Activated T-helper 2 cell treated with anti-CD3 and anti-CD28 coated beads, Interferon-gamma antibody, Interleukin-2, Interleukin-4, amounts not matched to agents 10 μg/mL and 5 μg/mL and 100 μg/mL, durations not matched to agents 14 hours and 24 hours and 36 hours (primary cell): Measurements from ENCODE around the gene ARHGAP8. TPM values are rescaled to one million over a fixed set of nuclear protein-coding genes. Genes with fewer than 3 reads are reported as not detected.
A peak's percentile ranks its signal among the peaks of the same experiment; 100 is the strongest.

Experiments used
- DNase-seq: peaks from one replicate; pipeline ENCODE4 v3.0.0; 2021; ENCODE audit warnings: low spot score
- H3K27ac Mint-ChIP-seq: one replicate; pipeline ENCODE4 v1.8.0; 2021; ENCODE audit warnings: mixed read lengths
- H3K27me3 Mint-ChIP-seq: one replicate; pipeline ENCODE4 v1.8.0; 2021; ENCODE audit warnings: low read depth, mixed read lengths
- H3K36me3 Mint-ChIP-seq: one replicate; pipeline ENCODE4 v1.8.0; 2021; ENCODE audit warnings: low read depth, mixed read lengths
- H3K4me1 Mint-ChIP-seq: one replicate; pipeline ENCODE4 v1.8.0; 2021; ENCODE audit warnings: low read depth, mixed read lengths
- H3K4me3 Mint-ChIP-seq: one replicate; pipeline ENCODE4 v1.8.0; 2021; ENCODE audit warnings: low read depth, mild to moderate bottlenecking, moderate library complexity, mixed read lengths
- H3K9me3 Mint-ChIP-seq: one replicate; pipeline ENCODE4 v1.8.0; 2021; ENCODE audit warnings: mixed read lengths
- intact Hi-C: fragments of 100-400 bp; cut with micrococcal nuclease; formaldehyde crosslinking; loops from one replicate; pipeline ENCODE4 v1.15.1; 2023
- total RNA-seq: library from RNA; stranded (reverse); gene quantifications from 2 replicates; pipeline ENCODE4 v1.2.3, GENCODE V29; 2022

Gene ARHGAP8
- total RNA-seq, 1 donor from 2014 or later: 0.30 TPM

DNA sequence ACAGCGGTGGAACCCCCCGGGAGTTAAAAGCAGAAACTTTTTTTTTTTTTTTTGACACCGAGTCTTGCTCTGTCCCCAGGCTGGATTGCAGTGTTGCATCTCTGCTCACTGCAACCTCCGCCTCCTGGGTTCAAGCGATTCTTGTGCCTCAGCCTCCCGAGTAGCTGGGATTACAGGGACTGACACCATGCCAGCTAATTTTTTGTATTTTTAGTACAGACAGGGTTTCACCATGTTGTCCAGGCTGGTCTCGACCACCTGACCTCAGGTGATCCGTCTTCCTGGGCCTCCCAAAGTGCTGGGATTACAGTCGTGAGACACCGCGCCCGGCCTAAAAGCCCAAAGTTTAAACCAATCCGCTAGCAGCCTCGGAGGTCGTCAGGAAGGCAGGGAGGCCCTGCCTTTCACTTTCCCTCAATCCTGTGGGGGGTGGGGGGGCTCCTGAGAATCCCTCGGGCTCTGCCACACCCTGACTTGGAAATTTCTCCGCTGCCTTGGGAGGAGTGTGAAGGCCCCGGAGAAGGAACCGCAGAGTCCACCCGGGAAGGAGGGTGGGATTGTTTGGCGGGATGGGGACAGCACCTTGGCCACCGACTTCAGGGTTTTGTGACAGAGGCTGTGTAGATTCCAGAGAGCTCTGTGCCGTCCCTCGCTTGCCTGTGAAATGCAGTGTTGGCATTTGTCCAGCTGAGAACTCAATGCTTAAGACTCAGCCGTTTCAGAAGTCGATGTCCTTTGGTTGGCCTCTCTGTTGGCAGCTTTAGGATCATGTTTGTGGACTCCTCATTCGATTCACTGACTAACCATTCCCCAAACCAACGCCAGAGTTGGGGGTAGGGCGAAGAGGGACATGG is 1.0 kb downstream of the ARHGAP8 start:
- no peaks in the 10 kb centered on the region for H3K36me3 Mint-ChIP-seq
- no peak for DNase-seq
- intact Hi-C loops: no loop called here
- H3K4me1 Mint-ChIP-seq: peaks cover 2% of the 10 kb centered on the region
- no peaks in the 10 kb centered on the region for H3K9me3 Mint-ChIP-seq
- peaks cover 56% of the 10 kb centered on the region for H3K27me3 Mint-ChIP-seq
- no peak overlapping the region for H3K27ac Mint-ChIP-seq
- H3K4me3 Mint-ChIP-seq: peak overlapping the region; percentile 60

DNA sequence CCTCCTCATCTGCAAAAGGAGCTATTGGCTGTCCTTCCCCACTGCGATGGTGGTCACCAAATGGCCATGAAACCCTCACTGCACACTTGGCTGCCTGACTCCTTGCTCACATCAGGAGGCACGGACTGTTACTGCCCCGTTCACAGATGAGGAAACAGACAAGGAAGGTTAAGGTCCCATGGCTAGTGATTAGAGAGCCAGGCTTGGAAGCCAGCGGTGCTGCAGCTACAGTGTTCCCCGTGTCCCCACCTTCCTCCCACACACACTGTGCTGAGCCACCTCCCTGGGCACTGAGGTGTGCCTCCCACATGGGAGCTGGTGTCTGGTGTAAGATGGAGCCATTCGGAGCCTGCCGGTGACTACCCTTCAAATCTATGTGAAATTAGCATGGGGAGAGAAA is 2.6 kb downstream of the ARHGAP8 start:
- DNase-seq: no peak
- Mint-ChIP-seq H3K4me1 (peaks cover 2% of the 10 kb centered on the region), H3K9me3 (no peaks in the 10 kb centered on the region), H3K27ac (no peak overlapping the region), H3K27me3 (peaks cover 55% of the 10 kb centered on the region), H3K4me3 (no peak overlapping the region), H3K36me3 (no peaks in the 10 kb centered on the region)
- intact Hi-C loops: no loop called here

DNA sequence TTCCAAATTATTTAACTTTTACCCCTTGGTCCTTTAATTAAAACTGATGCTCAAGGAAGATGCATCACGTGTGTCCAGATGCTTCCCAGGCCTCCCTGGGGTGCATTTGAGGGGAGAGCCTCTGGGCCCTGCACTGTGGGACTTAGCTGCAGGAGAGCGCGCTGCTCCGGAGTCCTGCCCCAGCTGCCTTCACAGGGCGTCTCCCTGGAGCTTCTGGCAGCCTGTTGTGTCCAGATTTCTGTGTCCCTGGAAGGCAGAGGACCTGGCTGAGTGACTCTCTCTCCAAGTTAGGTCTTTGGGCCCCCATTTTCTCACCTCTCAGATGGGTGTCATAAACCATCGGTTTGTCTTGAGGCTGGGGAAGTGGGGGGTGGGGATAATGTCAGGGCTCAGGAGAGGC is 3.0 kb downstream of the ARHGAP8 start:
- no peaks in the 10 kb centered on the region for H3K9me3 Mint-ChIP-seq
- peaks cover 54% of the 10 kb centered on the region for H3K27me3 Mint-ChIP-seq
- no peak overlapping the region for H3K27ac Mint-ChIP-seq
- no peaks in the 10 kb centered on the region for H3K36me3 Mint-ChIP-seq
- no peak overlapping the region for H3K4me3 Mint-ChIP-seq
- H3K4me1 Mint-ChIP-seq: peaks cover 2% of the 10 kb centered on the region
- intact Hi-C loops: no loop called here
- DNase-seq: no peak

GRCh38 chr22:44755956-44756361 is 3.6 kb downstream of the ARHGAP8 start:
- no peak overlapping the region for H3K27ac Mint-ChIP-seq
- peaks cover 2% of the 10 kb centered on the region for H3K4me1 Mint-ChIP-seq
- H3K27me3 Mint-ChIP-seq: peaks cover 51% of the 10 kb centered on the region
- no peaks in the 10 kb centered on the region for H3K9me3 Mint-ChIP-seq
- no peaks in the 10 kb centered on the region for H3K36me3 Mint-ChIP-seq
- no peak for DNase-seq
- intact Hi-C loops: no loop called here
- no peak overlapping the region for H3K4me3 Mint-ChIP-seq

GRCh38 chr22:44758344-44758973 is 6.1 kb downstream of the ARHGAP8 start:
- Mint-ChIP-seq H3K27me3 (peaks cover 34% of the 10 kb centered on the region), H3K4me1 (no peaks in the 10 kb centered on the region), H3K4me3 (no peak overlapping the region), H3K27ac (no peak overlapping the region), H3K36me3 (no peaks in the 10 kb centered on the region), H3K9me3 (no peaks in the 10 kb centered on the region)
- intact Hi-C loops: no loop called here
- DNase-seq: no peak

DNA sequence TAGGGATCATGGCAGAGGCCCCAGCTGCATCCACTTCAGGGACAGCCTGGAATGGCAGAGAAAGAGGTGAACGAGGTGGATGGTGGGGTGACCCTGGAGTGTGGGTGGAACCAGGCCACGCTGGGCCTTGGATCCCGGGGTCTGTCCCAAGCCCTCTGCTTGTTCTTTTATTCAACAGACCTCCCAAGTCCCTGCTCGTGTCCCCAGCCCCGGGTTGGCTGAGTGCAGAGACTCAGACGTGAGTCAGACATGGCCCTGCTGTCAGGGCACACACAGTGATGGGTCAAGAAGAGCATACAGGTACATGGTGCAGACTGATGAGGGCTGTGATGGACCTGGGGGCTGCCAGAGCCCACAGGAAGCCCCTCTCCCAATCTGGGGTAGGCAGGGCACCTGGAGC is 6.6 kb downstream of the ARHGAP8 start:
- intact Hi-C loops: no loop called here
- Mint-ChIP-seq H3K4me3 (no peak overlapping the region), H3K27me3 (peaks cover 30% of the 10 kb centered on the region), H3K4me1 (no peaks in the 10 kb centered on the region), H3K36me3 (no peaks in the 10 kb centered on the region), H3K27ac (no peak overlapping the region), H3K9me3 (no peaks in the 10 kb centered on the region)
- DNase-seq: no peak

DNA sequence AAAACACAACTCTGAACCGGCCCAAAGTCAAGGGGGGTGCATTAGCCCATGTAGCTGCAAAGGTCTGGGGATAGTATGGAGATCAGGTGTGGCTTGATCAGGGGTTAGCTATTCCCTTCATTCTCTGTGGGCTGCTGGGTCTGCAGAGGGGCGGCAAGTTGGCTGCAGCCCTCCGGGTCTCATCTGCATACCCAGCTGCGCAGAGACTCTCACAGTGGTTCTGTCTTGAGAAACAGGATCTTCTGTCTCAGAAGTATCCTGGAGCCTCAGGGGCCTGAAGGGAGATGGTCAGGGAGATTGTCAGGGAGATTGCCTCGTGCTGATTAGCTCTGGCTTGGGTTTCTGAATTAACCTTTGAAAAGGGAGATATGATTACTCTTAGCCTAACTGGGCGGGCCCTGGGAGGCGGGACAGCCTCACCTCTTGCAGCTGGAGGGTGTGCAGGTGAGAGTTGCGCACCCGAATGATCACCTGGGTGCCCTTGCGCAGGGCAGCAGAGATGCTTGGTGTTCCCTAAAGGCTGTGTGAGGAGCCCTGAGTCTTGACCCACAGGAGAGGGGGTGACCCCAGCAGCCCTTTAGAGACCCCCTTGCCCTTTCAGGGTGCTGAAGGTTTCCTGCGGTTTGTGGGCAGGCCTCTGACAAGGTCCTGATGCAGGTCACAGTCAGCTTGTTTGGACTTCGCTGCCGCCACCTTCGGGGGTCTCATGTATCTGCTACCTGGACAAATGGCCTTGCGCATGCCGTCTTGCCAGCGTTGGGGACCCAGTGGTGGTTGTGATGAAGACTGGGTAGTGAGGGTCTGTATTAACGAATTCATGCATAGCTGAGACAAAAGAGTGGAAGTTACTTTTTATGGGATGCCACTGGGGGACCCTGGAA is 7.3 kb downstream of the ARHGAP8 start:
- Mint-ChIP-seq H3K9me3 (no peaks in the 10 kb centered on the region), H3K4me3 (no peak overlapping the region), H3K36me3 (no peaks in the 10 kb centered on the region), H3K27ac (no peak overlapping the region), H3K4me1 (no peaks in the 10 kb centered on the region), H3K27me3 (peaks cover 23% of the 10 kb centered on the region)
- DNase-seq: no peak
- intact Hi-C loops: no loop called here

GRCh38 chr22:44760476-44760875 is 8.1 kb downstream of the ARHGAP8 start:
- intact Hi-C loops: no loop called here
- no peaks in the 10 kb centered on the region for H3K9me3 Mint-ChIP-seq
- H3K36me3 Mint-ChIP-seq: no peaks in the 10 kb centered on the region
- DNase-seq: no peak
- no peak overlapping the region for H3K27ac Mint-ChIP-seq
- no peak overlapping the region for H3K4me3 Mint-ChIP-seq
- no peaks in the 10 kb centered on the region for H3K4me1 Mint-ChIP-seq
- H3K27me3 Mint-ChIP-seq: peaks cover 15% of the 10 kb centered on the region

DNA sequence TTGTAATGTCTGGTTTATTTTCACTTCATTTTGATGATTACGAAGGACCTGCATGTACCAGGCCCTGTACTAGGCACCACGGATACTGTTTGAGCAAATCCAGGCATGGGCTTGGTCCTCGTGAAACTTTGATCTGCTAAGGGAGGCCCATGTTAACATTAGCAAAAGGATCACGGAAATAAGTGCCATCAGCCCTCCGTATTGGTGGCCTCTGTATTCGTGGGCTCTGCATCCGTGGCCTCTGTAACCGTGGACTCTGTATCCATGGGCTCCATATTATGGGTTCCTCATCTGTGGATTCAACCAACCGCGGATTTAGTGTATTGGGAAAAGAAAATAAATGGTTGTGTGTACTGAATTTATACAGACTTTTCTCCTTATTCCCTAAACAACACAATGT is 8.7 kb downstream of the ARHGAP8 start:
- Mint-ChIP-seq H3K4me3 (no peak overlapping the region), H3K36me3 (no peaks in the 10 kb centered on the region), H3K4me1 (no peaks in the 10 kb centered on the region), H3K27me3 (peaks cover 10% of the 10 kb centered on the region), H3K27ac (no peak overlapping the region), H3K9me3 (no peaks in the 10 kb centered on the region)
- no peak for DNase-seq
- intact Hi-C loops: no loop called here

- Mint-ChIP-seq H3K9me3 (no peaks in the 10 kb centered on the region), H3K27me3 (no peaks in the 10 kb centered on the region), H3K4me3 (no peak overlapping the region), H3K27ac (no peak overlapping the region), H3K36me3 (no peaks in the 10 kb centered on the region), H3K4me1 (no peaks in the 10 kb centered on the region)
- no peak for DNase-seq
- intact Hi-C loops: no loop called here
Measured at GRCh38 chr22:44764373-44764772, 12.0 kb downstream of the ARHGAP8 start.

GRCh38 chr22:44764974-44765373 is 12.6 kb downstream of the ARHGAP8 start:
- no peaks in the 10 kb centered on the region for H3K36me3 Mint-ChIP-seq
- H3K4me1 Mint-ChIP-seq: no peaks in the 10 kb centered on the region
- no peaks in the 10 kb centered on the region for H3K27me3 Mint-ChIP-seq
- H3K9me3 Mint-ChIP-seq: no peaks in the 10 kb centered on the region
- H3K4me3 Mint-ChIP-seq: no peak overlapping the region
- DNase-seq: no peak
- no peak overlapping the region for H3K27ac Mint-ChIP-seq
- intact Hi-C loops: no loop called here

GRCh38 chr22:44765571-44766285 is 13.4 kb downstream of the ARHGAP8 start:
- no peak for DNase-seq
- Mint-ChIP-seq H3K9me3 (no peaks in the 10 kb centered on the region), H3K27me3 (no peaks in the 10 kb centered on the region), H3K4me1 (no peaks in the 10 kb centered on the region), H3K36me3 (no peaks in the 10 kb centered on the region), H3K27ac (no peak overlapping the region), H3K4me3 (no peak overlapping the region)
- intact Hi-C loops: no loop called here
